Activated CD8-positive, alpha-beta memory T cell treated with anti-CD3 and anti-CD28 coated beads for 24 hours (primary cell): Measurements from ENCODE around the gene RGS3.

ENCODE experiments used
- DNase-seq: peaks from one replicate; pipeline ENCODE4 v3.0.0-alpha.2; 2020

RGS3 gene

GRCh38 chr9:113558632-113559502 lies 95.3 kb downstream of the RGS3 start:
- DNase-seq: no peak

- DNase-seq: no peak
Observed at GRCh38 chr9:113559834-113560800, 96.6 kb downstream of the RGS3 start.

- DNase-seq: no peak
Observed at GRCh38 chr9:113562653-113563381, 99.3 kb downstream of the RGS3 start.

GRCh38 chr9:113563826-113564497 lies 100.4 kb downstream of the RGS3 start:
- DNase-seq: no peak

- no peak for DNase-seq
Observed at GRCh38 chr9:113564498-113565237, 101.1 kb downstream of the RGS3 start.

- no peak for DNase-seq
Observed at GRCh38 chr9:113566016-113566711, 102.6 kb downstream of the RGS3 start.

GRCh38 chr9:113566712-113567071 lies 103.2 kb downstream of the RGS3 start:
- no peak for DNase-seq

- no peak for DNase-seq
Observed at GRCh38 chr9:113567361-113568080, 104.0 kb downstream of the RGS3 start.

- DNase-seq: no peak
Observed at GRCh38 chr9:113568081-113568435, 104.5 kb downstream of the RGS3 start.

- DNase-seq: no peak
Observed at GRCh38 chr9:113568571-113569321, 105.2 kb downstream of the RGS3 start.

- DNase-seq: no peak
Observed at GRCh38 chr9:113569472-113570060, 106.0 kb downstream of the RGS3 start.

- no peak for DNase-seq
Observed at GRCh38 chr9:113570106-113570505, 106.6 kb downstream of the RGS3 start.

- no peak for DNase-seq
Observed at GRCh38 chr9:113570749-113571711, 107.5 kb downstream of the RGS3 start.

GRCh38 chr9:113572076-113572861 lies 108.7 kb downstream of the RGS3 start:
- no peak for DNase-seq

GRCh38 chr9:113573046-113573958 lies 109.8 kb downstream of the RGS3 start:
- DNase-seq: no peak

GRCh38 chr9:113573959-113574352 lies 110.4 kb downstream of the RGS3 start:
- DNase-seq: no peak
